GM23248 (cell line): Measurements from ENCODE around the gene EHD4. TPM values are rescaled to one million over a fixed set of nuclear protein-coding genes. Genes with fewer than 3 reads are reported as not detected.

ENCODE experiments used
- DNase-seq: peaks from one replicate; pipeline ENCODE4 v3.0.0-alpha.2; 2015
- H2AFZ ChIP-seq: fragments of 200-600 bp; sonication (generic); 2 replicates; pipeline ENCODE4 v1.6.1; 2016; ENCODE audit warnings: antibody characterized with exemption
- H3F3A ChIP-seq: fragments of 200-600 bp; sonication (generic); 2 replicates; pipeline ENCODE4 v1.6.1; 2016; ENCODE audit warnings: mild to moderate bottlenecking, antibody characterized with exemption, mixed run types; ENCODE audit not compliant: insufficient read depth
- H3K27ac ChIP-seq: fragments of 200-600 bp; sonication (generic); 2 replicates; pipeline ENCODE4 v1.5.1; 2016; ENCODE audit warnings: mild to moderate bottlenecking
- H3K27me3 ChIP-seq: fragments of 200-600 bp; sonication (generic); replicated peaks from 2 replicates; pipeline ENCODE4 v1.6.1; 2016; ENCODE audit warnings: mild to moderate bottlenecking; ENCODE audit not compliant: insufficient read depth
- H3K36me3 ChIP-seq: fragments of 200-600 bp; sonication (generic); 2 replicates; pipeline ENCODE4 v1.6.1; 2016; ENCODE audit warnings: low read depth, mild to moderate bottlenecking
- H3K4me1 ChIP-seq: fragments of 200-600 bp; sonication (generic); 2 replicates; pipeline ENCODE4 v1.6.1; 2016; ENCODE audit warnings: mild to moderate bottlenecking; ENCODE audit not compliant: insufficient read depth
- H3K4me2 ChIP-seq: fragments of 200-600 bp; sonication (generic); one replicate; pipeline ENCODE4 v1.6.1; 2016; ENCODE audit warnings: mild to moderate bottlenecking; ENCODE audit not compliant: unreplicated experiment
- H3K4me3 ChIP-seq: fragments of 200-600 bp; sonication (generic); 2 replicates; pipeline ENCODE4 v1.5.1; 2016; ENCODE audit warnings: mild to moderate bottlenecking
- H3K79me2 ChIP-seq: fragments of 200-600 bp; sonication (generic); 2 replicates; pipeline ENCODE4 v1.6.1; 2016; ENCODE audit warnings: mild to moderate bottlenecking; ENCODE audit not compliant: insufficient read depth
- H3K9ac ChIP-seq: fragments of 200-600 bp; sonication (generic); 2 replicates; pipeline ENCODE4 v1.6.1; 2016; ENCODE audit warnings: mild to moderate bottlenecking
- H3K9me2 ChIP-seq: fragments of 200-600 bp; sonication (generic); 2 replicates; pipeline ENCODE4 v1.6.1; 2016; ENCODE audit warnings: mixed run types, mild to moderate bottlenecking, moderate library complexity; ENCODE audit not compliant: insufficient read depth
- H3K9me3 ChIP-seq: fragments of 200-600 bp; sonication (generic); one replicate; pipeline ENCODE4 v1.6.1; 2017; ENCODE audit warnings: low read depth
- H4K20me1 ChIP-seq: fragments of 200-600 bp; sonication (generic); 2 replicates; pipeline ENCODE4 v1.6.0; 2016; ENCODE audit not compliant: insufficient read depth
- EZH2 ChIP-seq: fragments of 200-600 bp; sonication (generic); IDR thresholded peaks from 2 replicates; pipeline ENCODE4 v1.6.1; 2018; ENCODE audit warnings: antibody characterized with exemption, mild to moderate bottlenecking; ENCODE audit not compliant: insufficient read depth, poor library complexity, severe bottlenecking
- EZH2phosphoT487 ChIP-seq: fragments of 200-600 bp; sonication (generic); IDR thresholded peaks from 2 replicates; pipeline ENCODE4 v1.6.1; 2018; ENCODE audit warnings: antibody characterized with exemption, moderate library complexity, mild to moderate bottlenecking, low read depth; ENCODE audit not compliant: insufficient read depth
- WGBS, 2 experiments: methylation state at CpG; one replicate each; pipeline ENCODE4 v1.1.6; 2015 to 2017; ENCODE audit warnings: low lambda C conversion rate in 2 of 2, low coverage in 1 of 2; ENCODE audit errors: missing lambda C conversion rate in 2 of 2; 5-methylcytosine and 5-hydroxymethylcytosine counted together
- in situ Hi-C: fragments of 300-500 bp; cut with MboI; formaldehyde crosslinking; loops from 2 replicates; pipeline ENCODE4 v1.15.0; 2020
- polyA plus RNA-seq: library from polyadenylated mRNA; unstranded; fragments of >200 nt; fragmentation: Nextera tagmentation; extraction: Ambion mirVana; gene quantifications from 2 replicates; pipeline ENCODE4 v1.2.1, GENCODE V29; 2016
- total RNA-seq: library from RNA; depleted of rRNA; stranded (reverse); fragments of >200 nt; shearing (Covaris generic); gene quantifications from 2 replicates; pipeline ENCODE4 v1.2.3, GENCODE V29; 2014

The EHD4 gene
- total and polyA plus RNA-seq, 2 experiments from 2014 or later: 17.7 to 18.7 TPM

DNA sequence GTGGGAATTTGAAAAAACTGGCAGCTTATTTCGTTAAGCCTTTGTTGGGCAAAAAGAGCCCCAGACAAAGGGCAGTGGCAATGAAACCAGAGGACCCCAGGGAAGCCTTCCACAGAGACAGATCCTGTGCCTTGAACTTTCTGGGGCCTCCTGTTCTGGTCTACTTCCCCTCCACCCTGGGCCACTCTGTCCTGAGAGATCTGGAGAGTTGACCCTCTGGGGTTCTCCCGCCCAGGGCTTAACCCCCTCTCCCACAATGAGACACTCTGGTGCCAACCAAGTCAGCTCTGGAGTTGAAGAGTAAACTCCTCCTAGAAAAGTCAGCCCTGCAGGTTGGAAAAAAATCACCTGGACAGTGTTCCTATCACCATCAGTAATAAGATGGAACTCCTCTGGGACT, 20.8 kb downstream of the EHD4 start:
- in situ Hi-C loops: no loop called here
- no peaks in the 10 kb centered on the region for H3K9me2 ChIP-seq
- TF ChIP-seq EZH2: no peak
- no peak for TF ChIP-seq EZH2phosphoT487
- H3K4me2 ChIP-seq: no peak overlapping the region
- H3K36me3 ChIP-seq: 0 out of 2 replicates have a peak, but pooled peaks cover 7% of the 10 kb centered on the region
- WGBS, 2 experiments: 40 to 45% methylated on average over 2 of the region's 2 CpGs
- no peak overlapping the region for H3K9ac ChIP-seq
- no peaks in the 10 kb centered on the region for H3K27me3 ChIP-seq
- no peak overlapping the region for H3K27ac ChIP-seq
- H3K79me2 ChIP-seq: peaks cover 40% of the 10 kb centered on the region
- no peak for DNase-seq
- H3K9me3 ChIP-seq: no peaks in the 10 kb centered on the region
- H3F3A ChIP-seq: 0 out of 2 replicates have a peak, but pooled peaks cover 6% of the 10 kb centered on the region
- H2AFZ ChIP-seq: no peak overlapping the region
- no peaks in the 10 kb centered on the region for H4K20me1 ChIP-seq
- H3K4me1 ChIP-seq: peaks cover 19% of the 10 kb centered on the region
- no peak overlapping the region for H3K4me3 ChIP-seq

DNA sequence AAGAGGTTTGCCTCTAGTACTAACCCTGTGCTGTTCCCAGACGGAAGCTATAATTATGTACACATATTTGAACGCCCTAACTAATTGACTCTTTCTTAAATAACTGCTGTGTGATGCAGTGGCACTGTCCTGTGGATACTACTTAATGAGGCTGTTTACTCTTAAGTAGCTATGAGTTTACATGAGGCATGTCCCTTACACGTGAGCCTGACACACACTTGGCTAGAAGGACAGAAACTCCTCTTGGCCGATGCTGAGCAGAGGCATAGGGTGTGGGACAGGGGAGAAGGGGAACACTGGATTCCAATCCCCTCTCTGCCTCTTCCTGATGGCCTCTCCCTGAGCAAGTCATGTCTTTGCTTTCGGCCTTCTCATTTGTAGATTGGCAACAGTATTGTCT, 21.9 kb downstream of the EHD4 start:
- Histone ChIP-seq H3K9me2 (no peaks in the 10 kb centered on the region), H3K4me1 (peaks cover 19% of the 10 kb centered on the region), H3K4me2 (peak overlapping the region; percentile 29), H3K36me3 (0 out of 2 replicates have a peak, but pooled peaks cover 7% of the 10 kb centered on the region), H3K9me3 (no peaks in the 10 kb centered on the region), H2AFZ (no peak overlapping the region), H3K27me3 (no peaks in the 10 kb centered on the region), H3F3A (0 out of 2 replicates have a peak, but pooled peaks cover 6% of the 10 kb centered on the region), H3K9ac (0 out of 2 replicates have a peak overlapping the region, but pooled peaks have one; percentile 22), H3K4me3 (no peak overlapping the region), H3K79me2 (peaks cover 37% of the 10 kb centered on the region), H3K27ac (peak overlapping the region; percentile 36), H4K20me1 (no peaks in the 10 kb centered on the region)
- in situ Hi-C loops: no loop called here
- TF ChIP-seq EZH2phosphoT487: no peak
- no peak for TF ChIP-seq EZH2
- WGBS, 2 experiments: 17 to 21% methylated on average over 5 of the region's 5 CpGs
- peak; percentile 66 for DNase-seq

DNA sequence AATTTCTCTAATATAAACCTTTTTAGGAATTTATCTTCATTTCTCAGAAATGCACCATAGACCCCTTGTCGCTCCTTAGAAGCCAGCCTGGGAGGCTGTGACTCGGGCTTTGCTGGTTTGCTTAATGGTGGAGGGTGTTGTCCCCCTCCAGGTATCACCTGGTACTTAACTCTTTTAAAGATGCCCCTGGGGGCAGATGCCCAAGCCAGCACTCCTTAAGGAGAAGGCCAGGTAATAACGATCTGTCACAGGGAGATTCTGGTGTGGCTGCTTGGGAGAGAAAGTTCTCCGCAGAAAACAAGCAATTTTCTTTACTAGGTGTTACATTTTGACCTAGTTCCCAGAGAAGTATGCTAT, 22.3 kb downstream of the EHD4 start:
- H2AFZ ChIP-seq: no peak overlapping the region
- peaks cover 33% of the 10 kb centered on the region for H3K79me2 ChIP-seq
- peak overlapping the region; percentile 29 for H3K4me2 ChIP-seq
- H3K4me1 ChIP-seq: peaks cover 22% of the 10 kb centered on the region
- DNase-seq: no peak
- H3K9ac ChIP-seq: peak overlapping the region; percentile 22; the same call in 1 of the 2 replicates
- 78 to 80% methylated on average over 4 of the region's 4 CpGs for WGBS, 2 experiments
- in situ Hi-C loops: no loop called here
- peak overlapping the region; percentile 36 for H3K27ac ChIP-seq
- H3K9me2 ChIP-seq: no peaks in the 10 kb centered on the region
- no peak overlapping the region for H3K4me3 ChIP-seq
- H3F3A ChIP-seq: peaks cover 8% of the 10 kb centered on the region
- H3K27me3 ChIP-seq: no peaks in the 10 kb centered on the region
- TF ChIP-seq EZH2 (no peak), EZH2phosphoT487 (no peak)
- H3K9me3 ChIP-seq: no peaks in the 10 kb centered on the region
- 0 out of 2 replicates have a peak, but pooled peaks cover 7% of the 10 kb centered on the region for H3K36me3 ChIP-seq
- no peaks in the 10 kb centered on the region for H4K20me1 ChIP-seq

DNA sequence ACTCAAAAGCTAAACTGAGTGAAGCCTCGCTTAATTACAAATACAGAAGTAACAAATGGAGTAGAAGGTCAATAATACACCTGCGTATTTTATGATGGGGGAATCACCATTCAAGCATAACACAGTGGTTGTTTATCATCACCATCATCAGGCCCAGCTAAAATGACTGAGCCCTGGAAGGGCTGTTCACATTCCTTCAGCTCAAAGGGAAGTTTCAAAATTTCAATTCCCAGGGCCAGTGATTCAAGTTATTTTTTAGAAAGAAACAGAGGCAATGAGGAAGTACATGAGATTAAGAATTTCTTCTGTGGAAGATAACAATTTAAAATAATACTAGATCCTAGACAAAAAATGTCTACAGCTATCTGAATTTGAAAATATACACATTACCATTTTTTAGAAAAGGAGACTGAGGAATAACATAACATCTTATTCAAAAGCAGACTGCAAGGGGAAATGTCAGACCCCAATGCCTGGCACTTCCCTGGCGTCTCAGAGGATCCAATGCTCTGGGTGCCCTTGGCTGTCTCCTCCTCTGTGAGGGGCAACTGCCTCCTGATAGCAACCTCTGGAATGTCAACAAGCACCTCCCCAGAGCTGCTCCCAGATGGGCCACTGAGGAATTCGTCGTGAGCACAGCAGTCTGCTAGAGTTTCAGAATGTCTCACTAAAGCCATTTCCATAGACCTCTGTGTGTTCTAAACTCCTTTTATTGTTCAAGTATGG, 22.8 kb downstream of the EHD4 start:
- DNase-seq: peak; percentile 52

More for the DNA sequence above, 22.8 kb downstream of the EHD4 start:
- Histone ChIP-seq H3K79me2 (peaks cover 28% of the 10 kb centered on the region), H3K4me2 (peak overlapping the region; percentile 29), H3K9me3 (no peaks in the 10 kb centered on the region), H3K9ac (peak overlapping the region; percentile 22; the same call in 1 of the 2 replicates), H3K4me3 (no peak overlapping the region), H2AFZ (no peak overlapping the region), H3K27ac (peak overlapping the region; percentile 36), H3K4me1 (peaks cover 27% of the 10 kb centered on the region), H3K9me2 (no peaks in the 10 kb centered on the region), H4K20me1 (no peaks in the 10 kb centered on the region), H3K36me3 (0 out of 2 replicates have a peak, but pooled peaks cover 7% of the 10 kb centered on the region), H3K27me3 (no peaks in the 10 kb centered on the region), H3F3A (peaks cover 13% of the 10 kb centered on the region)
- 78 to 86% methylated on average over 5 of the region's 5 CpGs for WGBS, 2 experiments
- no peak for TF ChIP-seq EZH2phosphoT487
- TF ChIP-seq EZH2: no peak
- in situ Hi-C loops: no loop called here
